ENCODE results near the gene ANAPC15. TPM values are rescaled to one million over a fixed set of nuclear protein-coding genes. Genes with fewer than 3 reads are reported as not detected.
"Not testable (repeated sequence)": the region's sequence is repeated elsewhere in the genome, so short reads cannot be mapped to it uniquely, and the experiment has no call there.

ANAPC15 gene
- total RNA-seq, 6 experiments from 2014 or later = 83.0 to 119 (median 95.8) TPM

- DNase-seq = no peak
- peak overlapping the region; percentile 95 for H3K27ac Mint-ChIP-seq
- no peaks in the 10 kb centered on the region for H3K27me3 Mint-ChIP-seq (ENCODE audit: insufficient read depth)
- H3K9me3 Mint-ChIP-seq = peaks cover 12% of the 10 kb centered on the region; the same call in 1 of the 2 replicates
- peaks cover 13% of the 10 kb centered on the region; the same call in 1 of the 2 replicates for H3K36me3 Mint-ChIP-seq (ENCODE audit: low read depth)
- peak overlapping the region; percentile 65 for H3K4me3 Mint-ChIP-seq
- peaks cover 67% of the 10 kb centered on the region for H3K4me1 Mint-ChIP-seq (ENCODE audit: low read depth)
- TF ChIP-seq, protein P1, sequence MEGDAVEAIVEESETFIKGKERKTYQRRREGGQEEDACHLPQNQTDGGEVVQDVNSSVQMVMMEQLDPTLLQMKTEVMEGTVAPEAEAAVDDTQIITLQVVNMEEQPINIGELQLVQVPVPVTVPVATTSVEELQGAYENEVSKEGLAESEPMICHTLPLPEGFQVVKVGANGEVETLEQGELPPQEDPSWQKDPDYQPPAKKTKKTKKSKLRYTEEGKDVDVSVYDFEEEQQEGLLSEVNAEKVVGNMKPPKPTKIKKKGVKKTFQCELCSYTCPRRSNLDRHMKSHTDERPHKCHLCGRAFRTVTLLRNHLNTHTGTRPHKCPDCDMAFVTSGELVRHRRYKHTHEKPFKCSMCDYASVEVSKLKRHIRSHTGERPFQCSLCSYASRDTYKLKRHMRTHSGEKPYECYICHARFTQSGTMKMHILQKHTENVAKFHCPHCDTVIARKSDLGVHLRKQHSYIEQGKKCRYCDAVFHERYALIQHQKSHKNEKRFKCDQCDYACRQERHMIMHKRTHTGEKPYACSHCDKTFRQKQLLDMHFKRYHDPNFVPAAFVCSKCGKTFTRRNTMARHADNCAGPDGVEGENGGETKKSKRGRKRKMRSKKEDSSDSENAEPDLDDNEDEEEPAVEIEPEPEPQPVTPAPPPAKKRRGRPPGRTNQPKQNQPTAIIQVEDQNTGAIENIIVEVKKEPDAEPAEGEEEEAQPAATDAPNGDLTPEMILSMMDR (IDR thresholded peaks at IDR 0.05) = no peak
Measured at GRCh38 chr11:72140661-72141060, 28.2 kb upstream of the ANAPC15 start.

DNA sequence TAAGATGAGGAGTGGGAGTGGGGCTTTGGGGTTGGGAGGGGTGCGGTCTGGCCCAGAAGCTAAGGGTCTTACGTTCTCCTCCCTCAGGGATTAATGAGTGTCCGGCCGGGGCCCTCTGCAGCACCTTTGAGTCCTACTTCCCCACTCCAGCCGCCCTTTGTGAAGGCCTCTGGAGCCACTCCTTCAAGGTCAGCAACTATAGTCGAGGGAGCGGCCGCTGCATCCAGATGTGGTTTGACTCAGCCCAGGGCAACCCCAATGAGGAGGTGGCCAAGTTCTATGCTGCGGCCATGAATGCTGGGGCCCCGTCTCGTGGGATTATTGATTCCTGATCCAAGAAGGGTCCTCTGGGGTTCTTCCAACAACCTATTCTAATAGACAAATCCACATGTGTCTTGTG lies 27.0 kb upstream of the ANAPC15 start:
- H3K27me3 Mint-ChIP-seq (ENCODE audit: insufficient read depth) = no peaks in the 10 kb centered on the region; the same call in 1 of the 2 replicates
- no peak for DNase-seq
- H3K27ac Mint-ChIP-seq = peak overlapping the region; percentile 95
- H3K4me1 Mint-ChIP-seq (ENCODE audit: low read depth) = peaks cover 64% of the 10 kb centered on the region
- peaks cover 13% of the 10 kb centered on the region; the same call in 1 of the 2 replicates for H3K36me3 Mint-ChIP-seq (ENCODE audit: low read depth)
- H3K4me3 Mint-ChIP-seq = peak overlapping the region; percentile 65
- TF ChIP-seq, protein P1 (IDR thresholded peaks at IDR 0.05) = no peak
- peaks cover 12% of the 10 kb centered on the region; the same call in 1 of the 2 replicates for H3K9me3 Mint-ChIP-seq

DNA sequence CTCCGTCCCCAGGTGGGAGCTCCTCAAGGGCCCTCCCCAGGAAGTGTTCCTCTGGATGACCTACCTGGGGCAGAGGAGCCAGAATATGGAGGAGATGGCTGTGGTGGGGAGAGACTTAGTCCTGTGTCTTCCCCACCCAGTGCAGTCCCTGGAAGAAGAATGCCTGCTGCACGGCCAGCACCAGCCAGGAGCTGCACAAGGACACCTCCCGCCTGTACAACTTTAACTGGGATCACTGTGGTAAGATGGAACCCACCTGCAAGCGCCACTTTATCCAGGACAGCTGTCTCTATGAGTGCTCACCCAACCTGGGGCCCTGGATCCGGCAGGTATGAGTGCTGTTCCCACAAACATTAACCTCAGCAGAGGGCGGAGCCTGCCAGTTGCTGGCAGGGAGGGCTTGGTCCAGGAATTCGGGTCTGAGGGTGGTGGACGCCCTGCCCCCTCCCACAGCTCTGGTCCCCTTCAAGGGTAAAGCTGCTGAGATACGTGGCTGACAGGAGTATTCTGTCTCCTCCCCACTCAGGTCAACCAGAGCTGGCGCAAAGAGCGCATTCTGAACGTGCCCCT lies 26.4 kb upstream of the ANAPC15 start:
- peaks cover 13% of the 10 kb centered on the region; the same call in 1 of the 2 replicates for H3K36me3 Mint-ChIP-seq (ENCODE audit: low read depth)
- no peak overlapping the region for H3K27ac Mint-ChIP-seq
- peaks cover 12% of the 10 kb centered on the region; the same call in 1 of the 2 replicates for H3K9me3 Mint-ChIP-seq
- no peak overlapping the region for H3K4me3 Mint-ChIP-seq
- TF ChIP-seq, protein P1 (IDR thresholded peaks at IDR 0.05) = no peak
- peaks cover 58% of the 10 kb centered on the region for H3K4me1 Mint-ChIP-seq (ENCODE audit: low read depth)
- no peak for DNase-seq
- H3K27me3 Mint-ChIP-seq (ENCODE audit: insufficient read depth) = no peaks in the 10 kb centered on the region; the same call in 1 of the 2 replicates

DNA sequence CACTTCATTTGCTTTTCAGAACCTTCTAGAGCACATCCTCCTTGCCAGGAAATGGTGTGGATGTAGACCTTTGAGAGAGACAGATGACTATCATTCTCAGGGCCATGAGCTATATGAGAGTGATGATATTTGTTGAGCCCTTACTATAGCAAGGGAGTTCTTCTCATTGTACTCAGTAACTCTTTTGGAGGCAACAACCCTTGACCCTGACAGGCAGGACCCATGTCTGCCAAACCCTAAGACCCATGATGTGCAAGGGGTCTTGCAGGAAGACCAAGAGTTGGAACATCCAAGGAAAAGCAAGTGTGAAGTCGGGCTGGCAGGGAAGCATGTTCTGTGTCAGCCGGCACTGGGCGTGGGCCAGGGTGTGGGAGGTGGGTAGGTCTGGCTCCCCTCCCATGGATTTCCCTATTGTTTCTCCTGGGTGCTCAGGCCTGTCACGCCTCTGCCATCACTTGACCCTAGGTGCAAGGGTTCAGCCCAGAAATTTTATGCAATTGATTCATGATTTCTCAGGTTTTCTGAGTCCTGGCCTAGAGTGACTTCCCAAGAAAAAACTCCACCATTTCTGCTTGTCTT lies 24.3 kb upstream of the ANAPC15 start:
- Mint-ChIP-seq H3K9me3 (peaks cover 12% of the 10 kb centered on the region; the same call in 1 of the 2 replicates), H3K27ac (peak overlapping the region; percentile 67), H3K36me3 (ENCODE audit: low read depth) (peaks cover 13% of the 10 kb centered on the region; the same call in 1 of the 2 replicates), H3K4me3 (no peak overlapping the region), H3K27me3 (ENCODE audit: insufficient read depth) (no peaks in the 10 kb centered on the region; the same call in 1 of the 2 replicates), H3K4me1 (ENCODE audit: low read depth) (peaks cover 55% of the 10 kb centered on the region)
- TF ChIP-seq, protein P1 (IDR thresholded peaks at IDR 0.05) = no peak
- DNase-seq = no peak

DNA sequence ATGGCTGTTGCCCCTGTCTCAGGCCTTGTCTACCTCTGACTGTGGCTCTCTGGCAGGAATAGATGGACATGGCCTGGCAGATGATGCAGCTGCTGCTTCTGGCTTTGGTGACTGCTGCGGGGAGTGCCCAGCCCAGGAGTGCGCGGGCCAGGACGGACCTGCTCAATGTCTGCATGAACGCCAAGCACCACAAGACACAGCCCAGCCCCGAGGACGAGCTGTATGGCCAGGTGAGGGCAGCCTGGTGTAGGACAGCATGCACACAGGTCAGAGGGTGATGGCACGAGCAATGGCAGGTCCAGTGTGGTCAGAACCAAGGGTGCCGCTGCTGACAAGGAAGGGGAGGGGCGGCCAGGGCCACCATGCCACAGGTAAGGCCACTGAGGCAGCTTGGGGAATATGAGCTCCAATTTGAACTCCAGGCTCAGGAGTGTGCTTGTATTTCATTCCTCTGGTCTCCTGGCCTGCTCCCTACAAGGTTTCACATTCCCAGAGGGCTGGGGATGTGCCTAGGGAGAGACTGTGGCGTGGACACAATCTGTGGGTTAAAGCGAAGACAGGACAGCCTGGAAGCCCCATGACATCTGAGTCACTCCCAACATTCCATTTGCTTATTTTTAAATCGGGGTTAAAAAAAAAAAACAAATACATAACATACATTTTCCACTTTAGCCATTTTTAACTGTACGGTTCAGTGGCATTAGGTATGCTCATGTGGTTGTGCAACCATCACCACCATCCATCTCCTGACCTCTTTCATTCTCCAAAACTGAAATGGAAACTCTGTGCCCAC lies 23.6 kb upstream of the ANAPC15 start:
- peaks cover 48% of the 10 kb centered on the region for H3K4me1 Mint-ChIP-seq (ENCODE audit: low read depth)
- TF ChIP-seq, protein P1 (IDR thresholded peaks at IDR 0.05) = no peak
- H3K4me3 Mint-ChIP-seq = no peak overlapping the region
- H3K27me3 Mint-ChIP-seq (ENCODE audit: insufficient read depth) = no peaks in the 10 kb centered on the region; the same call in 1 of the 2 replicates
- peaks cover 12% of the 10 kb centered on the region; the same call in 1 of the 2 replicates for H3K9me3 Mint-ChIP-seq
- peak; percentile 13 for DNase-seq
- peaks cover 13% of the 10 kb centered on the region; the same call in 1 of the 2 replicates for H3K36me3 Mint-ChIP-seq (ENCODE audit: low read depth)
- peak overlapping the region; percentile 67; the same call in 1 of the 2 replicates for H3K27ac Mint-ChIP-seq

GRCh38 chr11:72135473-72135872 lies 23.0 kb upstream of the ANAPC15 start, which contains the start of gene FOLR3:
FOLR3 (plus strand) TSS chr11:72135725; CDS start chr11:72135953, 228 bp downstream.
- H3K27me3 Mint-ChIP-seq (ENCODE audit: insufficient read depth); H3K4me3 Mint-ChIP-seq; DNase-seq: not testable (repeated sequence)
- Mint-ChIP-seq H3K36me3 (ENCODE audit: low read depth) (peaks cover 13% of the 10 kb centered on the region; the same call in 1 of the 2 replicates), H3K9me3 (peaks cover 12% of the 10 kb centered on the region; the same call in 1 of the 2 replicates), H3K4me1 (ENCODE audit: low read depth) (peaks cover 42% of the 10 kb centered on the region), H3K27ac (peak within 1 kb of the TSS; percentile 67; the same call in 1 of the 2 replicates)

All from HFFc6 (cell line).